ENCODE results near the gene PDK3.

The PDK3 gene

GRCh38 chrX:24513416-24513815 is 48.3 kb downstream of the PDK3 start:
- no peaks in the 10 kb centered on the region for H3K4me1 ChIP-seq (ENCODE audit: control insufficient read depth, insufficient read depth, low read length)
- no peaks in the 10 kb centered on the region for H3K9me3 ChIP-seq (ENCODE audit: control insufficient read depth, insufficient read depth, low read length)
- no peak overlapping the region for H3K9ac ChIP-seq (ENCODE audit: low read depth, low read length)
- H3K36me3 ChIP-seq (ENCODE audit: control insufficient read depth, insufficient read depth, low read length): no peaks in the 10 kb centered on the region
- H3K4me3 ChIP-seq (ENCODE audit: low read depth, low read length): no peak overlapping the region
- no peaks in the 10 kb centered on the region for H3K27me3 ChIP-seq (ENCODE audit: control insufficient read depth, insufficient read depth, low read length)

- Histone ChIP-seq H3K4me1 (ENCODE audit: control insufficient read depth, insufficient read depth, low read length) (no peaks in the 10 kb centered on the region), H3K9ac (ENCODE audit: low read depth, low read length) (no peak overlapping the region), H3K27me3 (ENCODE audit: control insufficient read depth, insufficient read depth, low read length) (no peaks in the 10 kb centered on the region), H3K9me3 (ENCODE audit: control insufficient read depth, insufficient read depth, low read length) (no peaks in the 10 kb centered on the region), H3K4me3 (ENCODE audit: low read depth, low read length) (no peak overlapping the region), H3K36me3 (ENCODE audit: control insufficient read depth, insufficient read depth, low read length) (no peaks in the 10 kb centered on the region)
Measured at GRCh38 chrX:24515447-24515846, 50.4 kb downstream of the PDK3 start.

- no peak overlapping the region for H3K4me3 ChIP-seq (ENCODE audit: low read depth, low read length)
- H3K36me3 ChIP-seq (ENCODE audit: control insufficient read depth, insufficient read depth, low read length): no peaks in the 10 kb centered on the region
- H3K27me3 ChIP-seq (ENCODE audit: control insufficient read depth, insufficient read depth, low read length): no peaks in the 10 kb centered on the region
- no peaks in the 10 kb centered on the region for H3K9me3 ChIP-seq (ENCODE audit: control insufficient read depth, insufficient read depth, low read length)
- peaks cover 13% of the 10 kb centered on the region for H3K4me1 ChIP-seq (ENCODE audit: control insufficient read depth, insufficient read depth, low read length)
- H3K9ac ChIP-seq (ENCODE audit: low read depth, low read length): no peak overlapping the region
Measured at GRCh38 chrX:24520472-24520871, 55.4 kb downstream of the PDK3 start.

DNA sequence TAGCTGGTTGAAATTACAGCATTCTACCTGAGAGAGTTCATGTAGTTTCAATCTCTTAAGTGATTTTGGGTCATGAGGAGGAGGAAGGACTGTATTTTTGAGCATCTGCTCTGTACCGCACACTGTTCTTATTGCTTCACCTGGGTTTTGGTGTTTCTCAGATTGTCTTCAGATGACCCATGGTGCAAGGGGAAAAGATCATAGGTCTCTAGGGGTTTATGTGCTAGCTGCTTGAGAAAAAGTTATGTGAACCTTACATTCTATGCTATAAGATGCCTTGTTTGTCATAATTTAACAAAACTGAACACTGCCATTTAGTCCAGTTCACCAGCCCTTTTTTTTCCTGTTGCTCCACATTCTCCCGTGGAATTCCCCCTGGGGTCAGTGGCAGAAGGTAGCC is 60.4 kb downstream of the PDK3 start:
- Histone ChIP-seq H3K4me1 (ENCODE audit: control insufficient read depth, insufficient read depth, low read length) (peaks cover 45% of the 10 kb centered on the region), H3K27me3 (ENCODE audit: control insufficient read depth, insufficient read depth, low read length) (no peaks in the 10 kb centered on the region), H3K36me3 (ENCODE audit: control insufficient read depth, insufficient read depth, low read length) (no peaks in the 10 kb centered on the region), H3K4me3 (ENCODE audit: low read depth, low read length) (no peak overlapping the region), H3K9ac (ENCODE audit: low read depth, low read length) (no peak overlapping the region), H3K9me3 (ENCODE audit: control insufficient read depth, insufficient read depth, low read length) (no peaks in the 10 kb centered on the region)

DNA sequence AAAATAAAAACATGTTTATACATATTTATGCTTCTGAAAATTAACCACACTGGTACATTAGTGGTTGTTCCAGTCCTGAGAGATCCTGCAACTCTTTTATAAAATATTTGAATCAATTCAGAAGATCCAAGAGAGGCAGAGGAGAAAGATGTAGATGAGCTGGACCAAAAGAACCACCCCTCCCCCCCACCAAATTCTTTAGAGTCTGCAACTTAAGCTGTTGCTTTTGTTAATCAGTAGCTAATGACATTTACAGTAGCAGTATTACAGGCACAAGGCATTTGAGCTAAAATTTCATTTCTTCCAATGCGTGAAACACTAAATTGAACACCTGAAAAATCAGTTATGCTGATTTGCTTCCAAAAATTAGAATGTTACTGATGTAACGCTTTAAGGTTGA is 61.5 kb downstream of the PDK3 start:
- H3K9me3 ChIP-seq (ENCODE audit: control insufficient read depth, insufficient read depth, low read length): no peaks in the 10 kb centered on the region
- no peaks in the 10 kb centered on the region for H3K36me3 ChIP-seq (ENCODE audit: control insufficient read depth, insufficient read depth, low read length)
- H3K27me3 ChIP-seq (ENCODE audit: control insufficient read depth, insufficient read depth, low read length): no peaks in the 10 kb centered on the region
- H3K9ac ChIP-seq (ENCODE audit: low read depth, low read length): no peak overlapping the region
- H3K4me1 ChIP-seq (ENCODE audit: control insufficient read depth, insufficient read depth, low read length): peaks cover 41% of the 10 kb centered on the region
- H3K4me3 ChIP-seq (ENCODE audit: low read depth, low read length): no peak overlapping the region

DNA sequence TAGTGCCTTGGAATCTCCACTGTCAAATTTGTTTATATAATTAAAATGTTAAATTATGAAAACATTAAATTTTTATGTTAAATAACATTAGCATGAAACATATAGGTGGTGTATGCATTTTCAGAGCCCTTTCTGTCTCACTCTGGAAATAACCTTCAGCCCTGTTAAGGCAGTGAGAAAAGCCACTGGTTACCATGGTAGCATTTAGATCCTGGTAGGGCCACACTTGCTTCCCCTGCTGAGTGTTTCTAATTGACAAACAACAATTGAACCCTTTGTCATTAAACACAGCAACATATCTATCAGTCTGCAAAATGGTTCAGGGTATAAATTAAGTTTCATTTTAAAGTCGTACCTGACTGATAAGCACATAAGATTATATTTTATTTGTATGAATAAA is 63.5 kb downstream of the PDK3 start:
- no peak overlapping the region for H3K9ac ChIP-seq (ENCODE audit: low read depth, low read length)
- no peak overlapping the region for H3K4me3 ChIP-seq (ENCODE audit: low read depth, low read length)
- H3K27me3 ChIP-seq (ENCODE audit: control insufficient read depth, insufficient read depth, low read length): no peaks in the 10 kb centered on the region
- peaks cover 35% of the 10 kb centered on the region for H3K4me1 ChIP-seq (ENCODE audit: control insufficient read depth, insufficient read depth, low read length)
- no peaks in the 10 kb centered on the region for H3K9me3 ChIP-seq (ENCODE audit: control insufficient read depth, insufficient read depth, low read length)
- no peaks in the 10 kb centered on the region for H3K36me3 ChIP-seq (ENCODE audit: control insufficient read depth, insufficient read depth, low read length)

DNA sequence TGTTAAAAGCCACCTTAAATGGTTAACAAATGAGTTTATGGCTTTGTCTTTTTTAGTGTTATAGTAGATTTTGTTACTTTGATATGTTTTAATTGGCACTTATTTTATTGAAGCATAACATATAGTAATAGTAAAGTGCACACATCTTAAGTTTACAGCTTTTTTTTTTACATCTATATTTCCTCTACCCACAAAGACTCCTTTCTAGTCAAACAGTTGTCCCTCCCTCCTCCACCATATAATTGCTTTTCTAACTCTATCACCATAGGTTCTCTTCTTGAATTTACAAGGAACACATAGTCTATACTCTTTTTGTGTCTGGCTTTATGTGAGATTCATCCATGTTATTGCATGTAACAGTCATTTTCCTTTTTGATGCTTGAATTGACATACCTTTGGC is 71.5 kb downstream of the PDK3 start:
- no peaks in the 10 kb centered on the region for H3K4me1 ChIP-seq (ENCODE audit: control insufficient read depth, insufficient read depth, low read length)
- H3K27me3 ChIP-seq (ENCODE audit: control insufficient read depth, insufficient read depth, low read length): no peaks in the 10 kb centered on the region
- no peak overlapping the region for H3K9ac ChIP-seq (ENCODE audit: low read depth, low read length)
- H3K4me3 ChIP-seq (ENCODE audit: low read depth, low read length): no peak overlapping the region
- H3K9me3 ChIP-seq (ENCODE audit: control insufficient read depth, insufficient read depth, low read length): no peaks in the 10 kb centered on the region
- no peaks in the 10 kb centered on the region for H3K36me3 ChIP-seq (ENCODE audit: control insufficient read depth, insufficient read depth, low read length)

- H3K4me1 ChIP-seq (ENCODE audit: control insufficient read depth, insufficient read depth, low read length): no peaks in the 10 kb centered on the region
- H3K4me3 ChIP-seq (ENCODE audit: low read depth, low read length): no peak overlapping the region
- no peaks in the 10 kb centered on the region for H3K27me3 ChIP-seq (ENCODE audit: control insufficient read depth, insufficient read depth, low read length)
- no peaks in the 10 kb centered on the region for H3K36me3 ChIP-seq (ENCODE audit: control insufficient read depth, insufficient read depth, low read length)
- H3K9me3 ChIP-seq (ENCODE audit: control insufficient read depth, insufficient read depth, low read length): no peaks in the 10 kb centered on the region
- no peak overlapping the region for H3K9ac ChIP-seq (ENCODE audit: low read depth, low read length)
Measured at GRCh38 chrX:24542756-24543155, 77.7 kb downstream of the PDK3 start.

DNA sequence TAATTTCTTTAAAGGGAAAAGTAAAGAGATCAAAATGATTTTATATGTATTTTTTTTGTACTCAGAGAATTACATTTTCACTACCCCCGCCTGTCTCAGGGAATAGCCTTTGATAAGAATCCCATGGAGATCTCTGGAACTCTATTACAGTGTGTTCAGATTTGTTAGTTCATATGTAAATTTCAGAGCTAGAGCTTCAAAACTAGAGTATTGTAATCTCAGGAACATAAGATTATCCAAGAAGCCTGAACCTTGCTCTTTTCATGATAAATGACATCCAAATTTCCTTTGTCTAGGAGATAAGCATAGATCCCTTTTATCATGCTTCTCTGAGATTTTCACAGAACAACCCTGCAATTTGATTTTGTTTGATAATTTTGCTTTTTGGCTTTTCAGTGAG is 82.9 kb downstream of the PDK3 start:
- H3K4me1 ChIP-seq (ENCODE audit: control insufficient read depth, insufficient read depth, low read length): peaks cover 3% of the 10 kb centered on the region
- H3K9ac ChIP-seq (ENCODE audit: low read depth, low read length): no peak overlapping the region
- no peaks in the 10 kb centered on the region for H3K36me3 ChIP-seq (ENCODE audit: control insufficient read depth, insufficient read depth, low read length)
- no peak overlapping the region for H3K4me3 ChIP-seq (ENCODE audit: low read depth, low read length)
- H3K9me3 ChIP-seq (ENCODE audit: control insufficient read depth, insufficient read depth, low read length): no peaks in the 10 kb centered on the region
- H3K27me3 ChIP-seq (ENCODE audit: control insufficient read depth, insufficient read depth, low read length): no peaks in the 10 kb centered on the region

GRCh38 chrX:24550166-24550565 is 85.1 kb downstream of the PDK3 start:
- no peaks in the 10 kb centered on the region for H3K27me3 ChIP-seq (ENCODE audit: control insufficient read depth, insufficient read depth, low read length)
- no peak overlapping the region for H3K4me3 ChIP-seq (ENCODE audit: low read depth, low read length)
- H3K9me3 ChIP-seq (ENCODE audit: control insufficient read depth, insufficient read depth, low read length): no peaks in the 10 kb centered on the region
- H3K9ac ChIP-seq (ENCODE audit: low read depth, low read length): no peak overlapping the region
- H3K4me1 ChIP-seq (ENCODE audit: control insufficient read depth, insufficient read depth, low read length): peaks cover 3% of the 10 kb centered on the region
- H3K36me3 ChIP-seq (ENCODE audit: control insufficient read depth, insufficient read depth, low read length): no peaks in the 10 kb centered on the region

DNA sequence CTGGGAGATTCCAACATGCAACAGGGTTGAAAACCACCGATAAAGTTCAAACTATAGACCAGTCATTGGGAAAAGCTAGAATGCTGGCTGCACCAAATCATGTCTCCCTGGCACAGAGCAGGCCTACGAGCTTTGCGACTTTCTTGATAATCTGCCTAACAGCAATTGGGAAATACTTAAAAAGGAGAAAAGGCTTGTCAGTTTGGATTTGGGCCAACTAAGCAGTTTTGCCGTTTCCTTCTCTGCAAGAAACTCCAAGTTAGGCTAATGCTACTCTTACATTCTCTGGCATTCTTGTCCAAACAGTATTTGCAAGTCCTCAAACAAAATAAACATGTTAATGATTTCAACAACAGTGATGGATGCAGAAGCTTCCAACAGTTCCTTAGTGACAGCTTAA is 87.9 kb downstream of the PDK3 start:
- peaks cover 2% of the 10 kb centered on the region for H3K4me1 ChIP-seq (ENCODE audit: control insufficient read depth, insufficient read depth, low read length)
- no peaks in the 10 kb centered on the region for H3K27me3 ChIP-seq (ENCODE audit: control insufficient read depth, insufficient read depth, low read length)
- H3K9me3 ChIP-seq (ENCODE audit: control insufficient read depth, insufficient read depth, low read length): no peaks in the 10 kb centered on the region
- H3K36me3 ChIP-seq (ENCODE audit: control insufficient read depth, insufficient read depth, low read length): no peaks in the 10 kb centered on the region
- no peak overlapping the region for H3K4me3 ChIP-seq (ENCODE audit: low read depth, low read length)
- no peak overlapping the region for H3K9ac ChIP-seq (ENCODE audit: low read depth, low read length)

- no peaks in the 10 kb centered on the region for H3K27me3 ChIP-seq (ENCODE audit: control insufficient read depth, insufficient read depth, low read length)
- no peaks in the 10 kb centered on the region for H3K36me3 ChIP-seq (ENCODE audit: control insufficient read depth, insufficient read depth, low read length)
- no peaks in the 10 kb centered on the region for H3K4me1 ChIP-seq (ENCODE audit: control insufficient read depth, insufficient read depth, low read length)
- no peak overlapping the region for H3K9ac ChIP-seq (ENCODE audit: low read depth, low read length)
- no peak overlapping the region for H3K4me3 ChIP-seq (ENCODE audit: low read depth, low read length)
- H3K9me3 ChIP-seq (ENCODE audit: control insufficient read depth, insufficient read depth, low read length): no peaks in the 10 kb centered on the region
Measured at GRCh38 chrX:24561121-24561520, 96.0 kb downstream of the PDK3 start.
